Raji (cell line): ENCODE measurements around the gene TULP3.

Source experiments
- POLR2A ChIP-seq: IDR thresholded peaks from 2 replicates; pipeline ENCODE4 v1.6.1; 2011; ENCODE audit warnings: low read depth, low read length, control low read depth; ENCODE audit not compliant: insufficient read depth

Gene TULP3

GRCh38 chr12:2864198-2864597 is 26.5 kb upstream of the TULP3 start:
- TF ChIP-seq POLR2A = no peak

- no peak for TF ChIP-seq POLR2A
Measured at GRCh38 chr12:2876431-2877046, 14.2 kb upstream of the TULP3 start.

GRCh38 chr12:2877047-2877952 is 13.4 kb upstream of the TULP3 start, which contains the start of the genes FOXM1 and RHNO1:
TSS of gene FOXM1 (minus strand) at chr12:2877174. CDS start at chr12:2874478, 2,696 bp downstream.
TSS of gene RHNO1 (plus strand) at chr12:2877223. CDS start at chr12:2885367, 8,144 bp downstream.
- peak; percentile 81 for TF ChIP-seq POLR2A

GRCh38 chr12:2877953-2878732 is 12.5 kb upstream of the TULP3 start:
- TF ChIP-seq POLR2A = no peak

GRCh38 chr12:2879853-2880252 is 10.8 kb upstream of the TULP3 start:
- no peak for TF ChIP-seq POLR2A

DNA sequence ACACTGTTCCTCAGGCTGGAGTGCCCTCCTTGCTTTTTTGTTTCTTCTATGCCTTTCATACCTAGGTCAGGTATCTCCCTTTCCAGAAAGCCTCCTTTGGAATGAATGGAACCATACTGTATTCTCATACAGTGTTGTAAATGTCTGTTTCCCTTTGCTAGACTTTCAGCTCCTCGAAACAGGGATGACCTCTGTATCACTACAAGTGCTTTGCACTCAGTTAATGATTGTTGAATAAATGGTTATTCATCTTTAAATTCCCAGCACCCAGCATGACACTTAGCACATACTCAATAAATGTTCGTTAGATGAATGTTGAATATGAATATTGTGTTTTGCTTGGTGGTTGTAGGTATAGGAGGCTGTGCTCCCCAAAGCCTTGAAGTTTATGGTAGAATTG is 5.9 kb upstream of the TULP3 start:
- no peak for TF ChIP-seq POLR2A

GRCh38 chr12:2886768-2887450 is 3.8 kb upstream of the TULP3 start:
- no peak for TF ChIP-seq POLR2A

GRCh38 chr12:2890001-2890387 is 697 bp upstream of the TULP3 start:
- TF ChIP-seq POLR2A = no peak

- no peak for TF ChIP-seq POLR2A
Measured at GRCh38 chr12:2891240-2892053, 756 bp downstream of the TULP3 start.

- TF ChIP-seq POLR2A = no peak
Measured at GRCh38 chr12:2892246-2892645, 1.6 kb downstream of the TULP3 start.

DNA sequence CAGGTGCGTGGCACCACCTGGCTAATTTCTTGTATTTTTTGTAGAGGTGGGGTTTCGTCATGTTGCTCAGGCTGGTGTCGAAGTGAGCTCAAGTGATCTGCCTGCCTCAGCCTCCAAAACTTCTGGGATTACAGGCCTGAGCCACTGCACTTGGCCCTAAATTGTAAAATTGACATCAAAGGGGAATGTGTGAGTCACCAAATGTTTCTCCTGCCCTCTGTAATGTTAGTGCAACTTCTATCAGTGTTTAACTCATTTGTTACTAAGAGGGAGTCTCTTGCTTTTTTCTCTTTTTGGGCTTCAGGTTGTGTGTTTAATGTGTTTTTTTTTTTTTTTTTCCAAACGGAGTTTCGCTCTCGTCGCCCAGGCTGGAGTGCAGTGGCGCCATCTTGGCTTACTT is 2.3 kb downstream of the TULP3 start:
- no peak for TF ChIP-seq POLR2A

DNA sequence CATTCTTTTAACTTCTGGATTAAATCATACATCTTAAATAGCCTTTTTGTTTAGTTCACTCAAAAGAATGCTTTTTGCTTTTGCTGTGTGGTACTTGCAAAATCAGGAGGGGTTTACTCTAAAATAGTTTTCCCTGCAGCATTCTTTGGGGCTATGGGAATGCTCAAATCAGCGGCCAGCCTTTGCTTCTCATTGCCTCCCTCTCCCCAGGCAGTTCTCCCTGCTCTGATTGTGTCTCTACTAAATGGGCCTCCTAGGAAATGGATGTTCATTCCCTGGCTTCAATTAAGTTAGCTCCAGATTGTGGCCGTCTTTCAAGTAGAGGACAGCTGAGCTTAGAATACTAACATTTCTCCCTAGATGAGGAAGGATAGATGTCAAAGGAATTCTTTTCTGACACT is 4.4 kb downstream of the TULP3 start:
- no peak for TF ChIP-seq POLR2A

- no peak for TF ChIP-seq POLR2A
Measured at GRCh38 chr12:2895511-2895910, 4.8 kb downstream of the TULP3 start.

- no peak for TF ChIP-seq POLR2A
Measured at GRCh38 chr12:2897418-2897817, 6.7 kb downstream of the TULP3 start.
